Fibroblast of lung (primary cell): Measurements from ENCODE around the gene ZNF502.

Experiments used
- CTCF ChIP-seq, 2 donors: IDR thresholded peaks in 1 of 2; conservative IDR thresholded peaks in 1 of 2; 1 replicate in 1 of 2; 2 replicates in 1 of 2; pipeline ENCODE4 v1.5.1; 2011 to 2012; ENCODE audit warnings: low read length in 2 of 2, control low read depth in 1 of 2, inconsistent platforms in 1 of 2, low read depth in 1 of 2, mild to moderate bottlenecking in 1 of 2
- EZH2 ChIP-seq: IDR thresholded peaks from 2 replicates; pipeline ENCODE4 v1.5.1; 2012; ENCODE audit warnings: low read length, control low read depth, mild to moderate bottlenecking; ENCODE audit errors: missing control alignments

GRCh38 chr3:44680921-44681455 is 31.5 kb upstream of the ZNF502 start:
- no peak for TF ChIP-seq CTCF (conservative IDR thresholded peaks at IDR 0.05 in 1 of 2, IDR thresholded peaks at IDR 0.05 in 1 of 2; ENCODE audit: low read depth in 1 of 2, low read length in 2 of 2)
- no peak for TF ChIP-seq EZH2
